ENCODE data around the gene LIMS4. TPM values are rescaled to one million over a fixed set of nuclear protein-coding genes. Genes with fewer than 3 reads are reported as not detected.
"Not testable (repeated sequence)": the region's sequence is repeated elsewhere in the genome, so short reads cannot be mapped to it uniquely, and the experiment has no call there.

LIMS4 gene
- total and polyA plus RNA-seq, 3 experiments from 2014 or later, result 0.79 to 2.1 (median 0.91) TPM

GRCh38 chr2:110401001-110401618 lies 71.5 kb downstream of the LIMS4 start:
- H3K4me3 ChIP-seq (ENCODE audit: low read length); H3K36me3 ChIP-seq (ENCODE audit: insufficient read depth, low read length); DNase-seq; H3K9me3 Mint-ChIP-seq; H3K4me3 Mint-ChIP-seq; POLR2A ChIA-PET; H3K27me3 ChIP-seq (ENCODE audit: insufficient read depth, low read length, poor library complexity, severe bottlenecking); CTCF ChIA-PET; H3K9me3 ChIP-seq (ENCODE audit: low read length); H3K4me1 ChIP-seq (ENCODE audit: insufficient read depth, low read length); H3K4me1 Mint-ChIP-seq; H3K36me3 Mint-ChIP-seq; H3K27ac ChIP-seq (ENCODE audit: low read depth, low read length); H3K27me3 Mint-ChIP-seq; H3K27ac Mint-ChIP-seq: not testable (repeated sequence)

- H3K4me1 ChIP-seq (ENCODE audit: insufficient read depth, low read length); H3K36me3 ChIP-seq (ENCODE audit: insufficient read depth, low read length); H3K4me1 Mint-ChIP-seq; H3K27ac ChIP-seq (ENCODE audit: low read depth, low read length); H3K9me3 Mint-ChIP-seq; H3K36me3 Mint-ChIP-seq; POLR2A ChIA-PET; H3K4me3 Mint-ChIP-seq; H3K27ac Mint-ChIP-seq; DNase-seq; H3K9me3 ChIP-seq (ENCODE audit: low read length); CTCF ChIA-PET; H3K4me3 ChIP-seq (ENCODE audit: low read length); H3K27me3 ChIP-seq (ENCODE audit: insufficient read depth, low read length, poor library complexity, severe bottlenecking); H3K27me3 Mint-ChIP-seq: not testable (repeated sequence)
These were observed 73.2 kb downstream of the LIMS4 start for GRCh38 chr2:110399378-110399777.

DNA sequence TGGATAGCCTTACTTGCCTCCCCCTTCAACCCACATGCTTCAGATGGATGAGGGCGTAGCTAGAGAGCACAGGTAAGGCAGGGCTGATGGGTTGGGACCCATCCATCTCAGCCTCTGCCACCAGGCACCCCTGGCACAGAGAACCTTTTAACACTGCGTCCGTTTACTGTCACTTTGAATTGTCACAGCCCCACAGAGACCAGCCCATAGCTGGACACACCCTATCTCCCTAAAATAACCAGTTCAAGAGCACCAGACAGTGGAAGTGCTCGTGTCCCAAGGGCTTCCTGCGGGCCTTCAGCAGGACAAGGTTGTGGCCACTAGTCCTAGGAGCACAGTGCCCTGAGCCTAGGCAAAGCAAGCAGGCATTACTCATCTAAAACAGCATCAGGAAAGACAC lies 76.6 kb downstream of the LIMS4 start:
- H3K27ac Mint-ChIP-seq; POLR2A ChIA-PET; H3K4me1 ChIP-seq (ENCODE audit: insufficient read depth, low read length); H3K27ac ChIP-seq (ENCODE audit: low read depth, low read length); H3K27me3 ChIP-seq (ENCODE audit: insufficient read depth, low read length, poor library complexity, severe bottlenecking); H3K27me3 Mint-ChIP-seq; H3K36me3 ChIP-seq (ENCODE audit: insufficient read depth, low read length); DNase-seq; H3K4me3 ChIP-seq (ENCODE audit: low read length); H3K36me3 Mint-ChIP-seq; H3K9me3 ChIP-seq (ENCODE audit: low read length); CTCF ChIA-PET; H3K4me3 Mint-ChIP-seq; H3K4me1 Mint-ChIP-seq; H3K9me3 Mint-ChIP-seq: not testable (repeated sequence)

Other genes starting within 250 kb of the LIMS4 start
- gene RGPD6, start 104.4 kb upstream of the LIMS4 start, total RNA-seq, result 10 to 100 TPM in 1 of 2 experiments, 1 to 10 TPM in 1; 9.7 to 17.4 TPM
- gene RGPD6, start 104.4 kb upstream of the LIMS4 start, polyA plus RNA-seq, result 2.8 TPM
- 10 to 100 TPM; 46.9 to 49.5 TPM for gene BUB1, start 205.2 kb upstream of the LIMS4 start, total RNA-seq
- 0.56 TPM for gene BUB1, start 205.2 kb upstream of the LIMS4 start, polyA plus RNA-seq

Data from CD8-positive, alpha-beta memory T cell (primary cell).